HEK293 (cell line): Measurements from ENCODE around the gene CNN2.

ENCODE experiments used
- AEBP2 ChIP-seq: fragments of 450-650 bp; formaldehyde crosslinking; IDR thresholded peaks from 2 replicates; pipeline ENCODE4 v1.5.1; 2016; ENCODE audit warnings: missing biosample characterization, missing genetic modification characterization, borderline replicate concordance
- FEZF1 ChIP-seq: fragments of 450-650 bp; formaldehyde crosslinking; IDR thresholded peaks from 2 replicates; pipeline ENCODE4 v1.5.1; 2016; ENCODE audit warnings: missing biosample characterization, missing genetic modification characterization
- KLF8 ChIP-seq: fragments of 450-650 bp; formaldehyde crosslinking; IDR thresholded peaks from 2 replicates; pipeline ENCODE4 v1.5.1; 2016; ENCODE audit warnings: missing biosample characterization, missing genetic modification characterization
- SCRT1 ChIP-seq: fragments of 450-650 bp; formaldehyde crosslinking; IDR thresholded peaks from 2 replicates; pipeline ENCODE4 v1.5.1; 2016; ENCODE audit warnings: missing biosample characterization, missing genetic modification characterization, borderline replicate concordance
- WT1 ChIP-seq: fragments of 450-650 bp; formaldehyde crosslinking; IDR thresholded peaks from 2 replicates; pipeline ENCODE4 v1.5.1; 2016; ENCODE audit warnings: missing biosample characterization, missing genetic modification characterization
- ZBTB1 ChIP-seq: fragments of 450-650 bp; formaldehyde crosslinking; IDR thresholded peaks from 2 replicates; pipeline ENCODE4 v1.5.1; 2016; ENCODE audit warnings: missing biosample characterization, missing genetic modification characterization
- ZIC2 ChIP-seq: fragments of 450-650 bp; formaldehyde crosslinking; IDR thresholded peaks from 2 replicates; pipeline ENCODE4 v1.5.1; 2016; ENCODE audit warnings: missing biosample characterization, missing genetic modification characterization
- ZNF23 ChIP-seq: fragments of 450-650 bp; formaldehyde crosslinking; IDR thresholded peaks from 2 replicates; pipeline ENCODE4 v1.5.1; 2016; ENCODE audit warnings: missing biosample characterization, missing genetic modification characterization, borderline replicate concordance
- ZNF266 ChIP-seq: fragments of 450-650 bp; formaldehyde crosslinking; IDR thresholded peaks from 2 replicates; pipeline ENCODE4 v1.5.1; 2016; ENCODE audit warnings: missing biosample characterization, missing genetic modification characterization, low read depth
- ZNF324 ChIP-seq: fragments of 450-650 bp; formaldehyde crosslinking; IDR thresholded peaks from 2 replicates; pipeline ENCODE4 v1.5.1; 2016; ENCODE audit warnings: missing biosample characterization, missing genetic modification characterization
- ZNF404 ChIP-seq: fragments of 450-650 bp; formaldehyde crosslinking; IDR thresholded peaks from 2 replicates; pipeline ENCODE4 v1.5.1; 2017; ENCODE audit warnings: missing biosample characterization, missing genetic modification characterization
- ZNF449 ChIP-seq: fragments of 450-650 bp; formaldehyde crosslinking; IDR thresholded peaks from 2 replicates; pipeline ENCODE4 v1.5.1; 2017; ENCODE audit warnings: missing biosample characterization, mild to moderate bottlenecking, missing genetic modification characterization, moderate library complexity
- ZNF473 ChIP-seq: fragments of 450-650 bp; formaldehyde crosslinking; IDR thresholded peaks from 2 replicates; pipeline ENCODE4 v1.5.1; 2017; ENCODE audit warnings: missing biosample characterization, missing genetic modification characterization
- ZNF501 ChIP-seq: fragments of 450-650 bp; formaldehyde crosslinking; IDR thresholded peaks from 2 replicates; pipeline ENCODE4 v1.5.1; 2016; ENCODE audit warnings: missing biosample characterization, missing genetic modification characterization
- ZNF529 ChIP-seq: fragments of 450-650 bp; formaldehyde crosslinking; IDR thresholded peaks from 2 replicates; pipeline ENCODE4 v1.5.1; 2017; ENCODE audit warnings: missing genetic modification characterization, missing biosample characterization; ENCODE audit not compliant: insufficient replicate concordance
- ZNF561 ChIP-seq: fragments of 450-650 bp; IDR thresholded peaks from 2 replicates; pipeline ENCODE4 v1.5.1; 2018; ENCODE audit warnings: missing biosample characterization, missing genetic modification characterization, borderline replicate concordance
- ZNF623 ChIP-seq: fragments of 450-650 bp; formaldehyde crosslinking; IDR thresholded peaks from 2 replicates; pipeline ENCODE4 v1.5.1; 2016; ENCODE audit warnings: missing biosample characterization, missing genetic modification characterization
- ZNF670 ChIP-seq: fragments of 450-650 bp; formaldehyde crosslinking; IDR thresholded peaks from 2 replicates; pipeline ENCODE4 v1.5.1; 2016; ENCODE audit warnings: missing biosample characterization, missing genetic modification characterization, low read depth
- ZNF837 ChIP-seq: fragments of 450-650 bp; formaldehyde crosslinking; IDR thresholded peaks from 2 replicates; pipeline ENCODE4 v1.5.1; 2016; ENCODE audit warnings: missing biosample characterization, missing genetic modification characterization
- ZSCAN23 ChIP-seq: fragments of 450-650 bp; formaldehyde crosslinking; IDR thresholded peaks from 2 replicates; pipeline ENCODE4 v1.5.1; 2016; ENCODE audit warnings: missing biosample characterization, missing genetic modification characterization
- ZSCAN30 ChIP-seq: fragments of 450-650 bp; IDR thresholded peaks from 2 replicates; pipeline ENCODE4 v1.5.1; 2018; ENCODE audit warnings: missing biosample characterization, mild to moderate bottlenecking, missing genetic modification characterization, moderate library complexity
- TF ChIP-seq, protein P1 (sequence below): fragments of 450-650 bp; IDR thresholded peaks from 2 replicates; pipeline ENCODE4 v1.5.1; 2018; ENCODE audit warnings: missing biosample characterization, mild to moderate bottlenecking, missing genetic modification characterization
- TF ChIP-seq, protein P2 (sequence below): fragments of 450-650 bp; formaldehyde crosslinking; IDR thresholded peaks from 2 replicates; pipeline ENCODE4 v1.5.1; 2016; ENCODE audit warnings: missing biosample characterization, missing genetic modification characterization
- TF ChIP-seq, protein P3 (sequence below): fragments of 450-650 bp; formaldehyde crosslinking; IDR thresholded peaks from 2 replicates; pipeline ENCODE4 v1.5.1; 2016; ENCODE audit warnings: missing biosample characterization, missing genetic modification characterization
- TF ChIP-seq, protein P4 (sequence below): fragments of 450-650 bp; formaldehyde crosslinking; IDR thresholded peaks from 2 replicates; pipeline ENCODE4 v1.5.1; 2016; ENCODE audit warnings: missing biosample characterization, missing genetic modification characterization, low read depth
- TF ChIP-seq, protein P5 (sequence below): fragments of 450-650 bp; formaldehyde crosslinking; IDR thresholded peaks from 2 replicates; pipeline ENCODE4 v1.5.1; 2016; ENCODE audit warnings: missing biosample characterization, missing genetic modification characterization

CNN2 gene

DNA sequence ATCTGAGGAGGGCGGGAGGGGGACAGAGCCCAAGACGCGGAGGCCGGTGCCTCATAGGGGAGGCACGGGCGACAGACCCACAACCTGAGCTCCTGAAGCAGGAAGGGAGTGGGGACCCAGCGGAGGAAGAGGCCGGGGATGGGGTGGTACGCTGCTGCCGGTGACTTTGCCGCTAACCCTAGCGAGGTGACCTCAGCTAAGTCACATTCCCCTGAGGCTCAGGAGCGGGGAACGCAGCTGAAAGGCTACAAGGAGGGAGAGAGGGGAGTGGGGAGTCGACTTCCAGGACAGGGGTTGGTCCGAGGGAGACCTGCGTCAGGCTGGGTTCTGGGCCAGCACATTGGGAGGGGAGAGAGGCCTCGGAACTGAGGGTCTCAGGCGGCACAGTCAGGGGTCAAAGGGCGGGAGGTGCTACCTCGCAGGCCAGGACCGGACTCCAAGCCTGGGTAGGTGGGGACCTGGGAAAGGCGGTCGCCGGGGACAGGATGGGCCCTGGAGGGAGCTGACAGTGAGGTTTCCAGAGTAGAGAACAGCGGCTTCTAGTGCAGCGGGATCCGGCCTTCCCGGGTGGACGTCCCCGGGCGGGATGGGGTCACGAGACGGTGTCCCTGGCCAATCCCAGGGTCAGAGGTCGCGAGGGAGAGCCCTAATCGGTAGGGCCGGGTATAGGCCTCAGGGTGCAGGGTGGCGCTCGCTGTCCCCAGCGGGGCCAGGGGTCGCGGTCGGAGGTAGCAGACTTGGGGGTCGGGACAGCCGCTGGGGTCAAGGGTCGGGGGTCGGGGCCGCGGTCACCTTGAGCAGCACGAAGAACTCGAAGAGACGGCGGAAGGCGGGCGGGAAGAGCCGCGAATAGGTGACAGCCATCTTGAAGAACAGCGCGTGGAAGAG lies 6.2 kb upstream of the CNN2 start (continued):
- TF ChIP-seq, protein P1, sequence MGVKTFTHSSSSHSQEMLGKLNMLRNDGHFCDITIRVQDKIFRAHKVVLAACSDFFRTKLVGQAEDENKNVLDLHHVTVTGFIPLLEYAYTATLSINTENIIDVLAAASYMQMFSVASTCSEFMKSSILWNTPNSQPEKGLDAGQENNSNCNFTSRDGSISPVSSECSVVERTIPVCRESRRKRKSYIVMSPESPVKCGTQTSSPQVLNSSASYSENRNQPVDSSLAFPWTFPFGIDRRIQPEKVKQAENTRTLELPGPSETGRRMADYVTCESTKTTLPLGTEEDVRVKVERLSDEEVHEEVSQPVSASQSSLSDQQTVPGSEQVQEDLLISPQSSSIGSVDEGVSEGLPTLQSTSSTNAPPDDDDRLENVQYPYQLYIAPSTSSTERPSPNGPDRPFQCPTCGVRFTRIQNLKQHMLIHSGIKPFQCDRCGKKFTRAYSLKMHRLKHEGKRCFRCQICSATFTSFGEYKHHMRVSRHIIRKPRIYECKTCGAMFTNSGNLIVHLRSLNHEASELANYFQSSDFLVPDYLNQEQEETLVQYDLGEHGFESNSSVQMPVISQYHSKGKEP: no peak
- TF ChIP-seq, protein P2, sequence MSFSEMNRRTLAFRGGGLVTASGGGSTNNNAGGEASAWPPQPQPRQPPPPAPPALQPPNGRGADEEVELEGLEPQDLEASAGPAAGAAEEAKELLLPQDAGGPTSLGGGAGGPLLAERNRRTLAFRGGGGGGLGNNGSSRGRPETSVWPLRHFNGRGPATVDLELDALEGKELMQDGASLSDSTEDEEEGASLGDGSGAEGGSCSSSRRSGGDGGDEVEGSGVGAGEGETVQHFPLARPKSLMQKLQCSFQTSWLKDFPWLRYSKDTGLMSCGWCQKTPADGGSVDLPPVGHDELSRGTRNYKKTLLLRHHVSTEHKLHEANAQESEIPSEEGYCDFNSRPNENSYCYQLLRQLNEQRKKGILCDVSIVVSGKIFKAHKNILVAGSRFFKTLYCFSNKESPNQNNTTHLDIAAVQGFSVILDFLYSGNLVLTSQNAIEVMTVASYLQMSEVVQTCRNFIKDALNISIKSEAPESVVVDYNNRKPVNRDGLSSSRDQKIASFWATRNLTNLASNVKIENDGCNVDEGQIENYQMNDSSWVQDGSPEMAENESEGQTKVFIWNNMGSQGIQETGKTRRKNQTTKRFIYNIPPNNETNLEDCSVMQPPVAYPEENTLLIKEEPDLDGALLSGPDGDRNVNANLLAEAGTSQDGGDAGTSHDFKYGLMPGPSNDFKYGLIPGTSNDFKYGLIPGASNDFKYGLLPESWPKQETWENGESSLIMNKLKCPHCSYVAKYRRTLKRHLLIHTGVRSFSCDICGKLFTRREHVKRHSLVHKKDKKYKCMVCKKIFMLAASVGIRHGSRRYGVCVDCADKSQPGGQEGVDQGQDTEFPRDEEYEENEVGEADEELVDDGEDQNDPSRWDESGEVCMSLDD (tag by site-specific recombination): peak; percentile 59; the same call in 1 of the 2 replicates
- no peak for TF ChIP-seq ZIC2 (tag by site-specific recombination)
- TF ChIP-seq, protein P3, sequence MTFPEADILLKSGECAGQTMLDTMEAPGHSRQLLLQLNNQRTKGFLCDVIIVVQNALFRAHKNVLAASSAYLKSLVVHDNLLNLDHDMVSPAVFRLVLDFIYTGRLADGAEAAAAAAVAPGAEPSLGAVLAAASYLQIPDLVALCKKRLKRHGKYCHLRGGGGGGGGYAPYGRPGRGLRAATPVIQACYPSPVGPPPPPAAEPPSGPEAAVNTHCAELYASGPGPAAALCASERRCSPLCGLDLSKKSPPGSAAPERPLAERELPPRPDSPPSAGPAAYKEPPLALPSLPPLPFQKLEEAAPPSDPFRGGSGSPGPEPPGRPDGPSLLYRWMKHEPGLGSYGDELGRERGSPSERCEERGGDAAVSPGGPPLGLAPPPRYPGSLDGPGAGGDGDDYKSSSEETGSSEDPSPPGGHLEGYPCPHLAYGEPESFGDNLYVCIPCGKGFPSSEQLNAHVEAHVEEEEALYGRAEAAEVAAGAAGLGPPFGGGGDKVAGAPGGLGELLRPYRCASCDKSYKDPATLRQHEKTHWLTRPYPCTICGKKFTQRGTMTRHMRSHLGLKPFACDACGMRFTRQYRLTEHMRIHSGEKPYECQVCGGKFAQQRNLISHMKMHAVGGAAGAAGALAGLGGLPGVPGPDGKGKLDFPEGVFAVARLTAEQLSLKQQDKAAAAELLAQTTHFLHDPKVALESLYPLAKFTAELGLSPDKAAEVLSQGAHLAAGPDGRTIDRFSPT: no peak; the same call in 1 of the 2 replicates
- TF ChIP-seq ZNF837 (tag by site-specific recombination): no peak
- no peak for TF ChIP-seq ZNF266 (tag by site-specific recombination)
- TF ChIP-seq ZNF23: no peak
- no peak for TF ChIP-seq ZNF670
- TF ChIP-seq FEZF1 (tag by site-specific recombination): no peak
- TF ChIP-seq ZNF501 (tag by site-specific recombination): no peak
- TF ChIP-seq ZSCAN30 (tag by site-specific recombination): 0 out of 2 replicates have a peak, but pooled peaks have one; percentile 7
- TF ChIP-seq WT1: peak; percentile 29; the same call in 1 of the 2 replicates
- no peak for TF ChIP-seq ZNF529 (tag by site-specific recombination)
- no peak for TF ChIP-seq ZNF473 (tag by site-specific recombination)
- TF ChIP-seq KLF8 (tag by site-specific recombination): peak; percentile 36; the same call in 1 of the 2 replicates
- TF ChIP-seq AEBP2 (tag by site-specific recombination): no peak
- no peak for TF ChIP-seq SCRT1 (tag by site-specific recombination)
- no peak for TF ChIP-seq ZNF404 (tag by site-specific recombination)
- TF ChIP-seq ZNF449 (tag by site-specific recombination): no peak
- TF ChIP-seq ZNF561 (tag by site-specific recombination): no peak
- TF ChIP-seq, protein P4, sequence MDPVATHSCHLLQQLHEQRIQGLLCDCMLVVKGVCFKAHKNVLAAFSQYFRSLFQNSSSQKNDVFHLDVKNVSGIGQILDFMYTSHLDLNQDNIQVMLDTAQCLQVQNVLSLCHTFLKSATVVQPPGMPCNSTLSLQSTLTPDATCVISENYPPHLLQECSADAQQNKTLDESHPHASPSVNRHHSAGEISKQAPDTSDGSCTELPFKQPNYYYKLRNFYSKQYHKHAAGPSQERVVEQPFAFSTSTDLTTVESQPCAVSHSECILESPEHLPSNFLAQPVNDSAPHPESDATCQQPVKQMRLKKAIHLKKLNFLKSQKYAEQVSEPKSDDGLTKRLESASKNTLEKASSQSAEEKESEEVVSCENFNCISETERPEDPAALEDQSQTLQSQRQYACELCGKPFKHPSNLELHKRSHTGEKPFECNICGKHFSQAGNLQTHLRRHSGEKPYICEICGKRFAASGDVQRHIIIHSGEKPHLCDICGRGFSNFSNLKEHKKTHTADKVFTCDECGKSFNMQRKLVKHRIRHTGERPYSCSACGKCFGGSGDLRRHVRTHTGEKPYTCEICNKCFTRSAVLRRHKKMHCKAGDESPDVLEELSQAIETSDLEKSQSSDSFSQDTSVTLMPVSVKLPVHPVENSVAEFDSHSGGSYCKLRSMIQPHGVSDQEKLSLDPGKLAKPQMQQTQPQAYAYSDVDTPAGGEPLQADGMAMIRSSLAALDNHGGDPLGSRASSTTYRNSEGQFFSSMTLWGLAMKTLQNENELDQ: no peak
- no peak for TF ChIP-seq ZSCAN23 (tag by site-specific recombination)
- TF ChIP-seq, protein P5, sequence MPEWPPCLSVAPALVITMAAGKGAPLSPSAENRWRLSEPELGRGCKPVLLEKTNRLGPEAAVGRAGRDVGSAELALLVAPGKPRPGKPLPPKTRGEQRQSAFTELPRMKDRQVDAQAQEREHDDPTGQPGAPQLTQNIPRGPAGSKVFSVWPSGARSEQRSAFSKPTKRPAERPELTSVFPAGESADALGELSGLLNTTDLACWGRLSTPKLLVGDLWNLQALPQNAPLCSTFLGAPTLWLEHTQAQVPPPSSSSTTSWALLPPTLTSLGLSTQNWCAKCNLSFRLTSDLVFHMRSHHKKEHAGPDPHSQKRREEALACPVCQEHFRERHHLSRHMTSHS: no peak
- TF ChIP-seq ZNF623 (tag by site-specific recombination): no peak
- TF ChIP-seq ZNF324: 0 out of 2 replicates have a peak, but pooled peaks have one; percentile 11
- TF ChIP-seq ZBTB1: no peak
